ENCODE measurements around the gene STXBP6.
"Not testable (repeated sequence)": the region's sequence is repeated elsewhere in the genome, so short reads cannot be mapped to it uniquely, and the experiment has no call there.

Gene STXBP6

DNA sequence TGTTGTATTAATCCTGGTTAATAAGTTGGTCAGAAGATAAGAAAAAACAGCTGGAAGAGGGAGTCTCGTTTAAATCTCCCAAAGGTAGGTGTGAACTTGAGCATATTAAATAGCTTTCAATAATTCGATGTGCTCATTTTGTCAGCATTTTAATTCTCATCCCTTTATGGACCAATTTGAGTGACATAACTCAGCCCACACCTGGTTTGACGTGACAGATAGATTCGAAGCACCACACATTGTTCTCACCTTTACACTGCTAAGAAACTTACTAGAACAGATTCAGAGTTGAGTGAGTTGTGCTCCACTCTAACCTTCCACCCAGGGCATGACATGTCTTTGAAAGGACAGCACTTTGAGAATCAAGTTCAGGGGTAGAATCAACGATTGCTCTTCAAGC lies 254.5 kb downstream of the STXBP6 start:
- Histone ChIP-seq H3K27me3 (ENCODE audit: control insufficient read depth, insufficient read depth, low read length) (no peaks in the 10 kb centered on the region), H3K4me3 (ENCODE audit: low read length) (no peak overlapping the region), H3K27ac (ENCODE audit: low read length) (no peak overlapping the region), H3K4me1 (ENCODE audit: control insufficient read depth, low read depth, low read length) (peaks cover 5% of the 10 kb centered on the region), H3K9me3 (ENCODE audit: control insufficient read depth, low read depth, low read length) (no peaks in the 10 kb centered on the region), H3K36me3 (ENCODE audit: control insufficient read depth, low read depth, low read length) (no peaks in the 10 kb centered on the region), H3K9ac (ENCODE audit: low read length) (no peak overlapping the region)

- Histone ChIP-seq H3K36me3 (ENCODE audit: control insufficient read depth, low read depth, low read length) (no peaks in the 10 kb centered on the region), H3K4me1 (ENCODE audit: control insufficient read depth, low read depth, low read length) (peaks cover 5% of the 10 kb centered on the region), H3K9ac (ENCODE audit: low read length) (no peak overlapping the region), H3K27me3 (ENCODE audit: control insufficient read depth, insufficient read depth, low read length) (no peaks in the 10 kb centered on the region), H3K27ac (ENCODE audit: low read length) (no peak overlapping the region), H3K9me3 (ENCODE audit: control insufficient read depth, low read depth, low read length) (no peaks in the 10 kb centered on the region), H3K4me3 (ENCODE audit: low read length) (no peak overlapping the region)
Observed at GRCh38 chr14:24794644-24795305, 255.2 kb downstream of the STXBP6 start.

DNA sequence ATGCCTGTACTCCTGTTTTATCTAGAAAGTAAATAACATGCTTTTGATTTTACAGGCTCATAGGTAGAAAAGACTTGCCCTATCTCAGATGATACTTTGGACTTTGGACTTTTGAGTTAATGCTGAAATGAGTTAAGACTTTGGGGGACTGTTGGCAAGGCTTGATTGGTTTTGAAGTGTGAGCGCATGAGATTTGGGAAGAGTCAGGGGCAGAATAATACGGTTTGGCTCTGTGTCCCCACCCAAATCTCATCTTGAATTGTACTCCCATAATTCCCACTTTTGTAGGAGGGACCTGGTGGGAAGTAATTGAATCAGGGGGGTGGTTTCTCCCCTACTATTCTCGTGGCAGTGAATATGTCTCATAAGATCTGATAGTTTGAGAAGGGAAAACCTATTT lies 259.8 kb downstream of the STXBP6 start:
- Histone ChIP-seq H3K36me3 (ENCODE audit: control insufficient read depth, low read depth, low read length) (no peaks in the 10 kb centered on the region), H3K27me3 (ENCODE audit: control insufficient read depth, insufficient read depth, low read length) (no peaks in the 10 kb centered on the region), H3K4me1 (ENCODE audit: control insufficient read depth, low read depth, low read length) (no peaks in the 10 kb centered on the region), H3K9ac (ENCODE audit: low read length) (no peak overlapping the region), H3K4me3 (ENCODE audit: low read length) (no peak overlapping the region), H3K27ac (ENCODE audit: low read length) (no peak overlapping the region), H3K9me3 (ENCODE audit: control insufficient read depth, low read depth, low read length) (no peaks in the 10 kb centered on the region)

DNA sequence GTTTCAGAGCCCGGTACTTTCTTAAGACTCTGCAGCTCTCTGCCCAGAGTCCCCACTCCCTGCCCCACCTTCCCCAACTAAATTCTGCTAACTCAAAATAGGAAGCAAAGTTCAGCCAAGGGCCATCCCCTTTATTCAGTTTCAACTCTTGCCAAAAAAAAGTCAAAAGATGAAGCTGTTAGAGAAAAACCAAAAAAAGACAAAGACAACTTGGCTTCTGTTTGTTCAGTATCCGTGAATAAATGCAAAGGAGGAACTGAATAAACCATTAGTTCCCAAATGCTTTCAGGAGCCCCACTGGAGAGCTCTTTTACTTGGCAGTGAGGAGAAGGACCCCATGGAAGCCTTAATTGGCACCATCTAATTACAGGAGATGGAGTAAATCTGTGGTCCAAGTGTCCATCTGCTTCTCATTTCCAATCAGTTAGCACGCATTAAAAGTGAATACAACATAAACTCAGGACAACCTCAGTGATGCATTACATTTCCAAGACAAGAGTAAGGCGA lies 260.5 kb downstream of the STXBP6 start:
- Histone ChIP-seq H3K27ac (ENCODE audit: low read length) (no peak overlapping the region), H3K27me3 (ENCODE audit: control insufficient read depth, insufficient read depth, low read length) (no peaks in the 10 kb centered on the region), H3K4me1 (ENCODE audit: control insufficient read depth, low read depth, low read length) (no peaks in the 10 kb centered on the region), H3K4me3 (ENCODE audit: low read length) (no peak overlapping the region), H3K9ac (ENCODE audit: low read length) (no peak overlapping the region), H3K36me3 (ENCODE audit: control insufficient read depth, low read depth, low read length) (no peaks in the 10 kb centered on the region), H3K9me3 (ENCODE audit: control insufficient read depth, low read depth, low read length) (no peaks in the 10 kb centered on the region)

- Histone ChIP-seq H3K9ac (ENCODE audit: low read length) (no peak overlapping the region), H3K9me3 (ENCODE audit: control insufficient read depth, low read depth, low read length) (no peaks in the 10 kb centered on the region), H3K36me3 (ENCODE audit: control insufficient read depth, low read depth, low read length) (no peaks in the 10 kb centered on the region), H3K27ac (ENCODE audit: low read length) (no peak overlapping the region), H3K4me3 (ENCODE audit: low read length) (no peak overlapping the region), H3K4me1 (ENCODE audit: control insufficient read depth, low read depth, low read length) (no peaks in the 10 kb centered on the region), H3K27me3 (ENCODE audit: control insufficient read depth, insufficient read depth, low read length) (no peaks in the 10 kb centered on the region)
Observed at GRCh38 chr14:24785698-24786097, 264.2 kb downstream of the STXBP6 start.

DNA sequence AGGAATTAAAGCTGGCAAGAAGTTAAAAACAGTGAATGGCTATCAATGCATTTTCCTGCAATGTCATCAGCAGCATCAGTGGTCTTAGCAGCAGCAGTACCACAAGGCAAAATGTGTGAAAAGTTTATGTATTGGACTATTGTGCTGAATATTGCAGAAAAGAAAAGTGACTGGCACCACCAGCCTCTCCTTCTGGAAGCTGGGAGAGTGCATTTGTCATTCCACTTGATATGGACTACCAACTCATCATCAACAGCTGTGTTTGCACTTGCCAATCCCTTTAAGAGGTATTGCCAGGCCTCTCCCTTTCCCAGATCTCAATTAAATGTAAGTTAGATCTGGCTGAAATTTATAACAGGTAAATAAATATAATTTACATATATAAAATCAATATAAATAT lies 265.0 kb downstream of the STXBP6 start:
- H3K36me3 ChIP-seq (ENCODE audit: control insufficient read depth, low read depth, low read length): no peaks in the 10 kb centered on the region
- no peak overlapping the region for H3K4me3 ChIP-seq (ENCODE audit: low read length)
- no peaks in the 10 kb centered on the region for H3K27me3 ChIP-seq (ENCODE audit: control insufficient read depth, insufficient read depth, low read length)
- H3K27ac ChIP-seq (ENCODE audit: low read length): no peak overlapping the region
- H3K9ac ChIP-seq (ENCODE audit: low read length): no peak overlapping the region
- H3K9me3 ChIP-seq (ENCODE audit: control insufficient read depth, low read depth, low read length): no peaks in the 10 kb centered on the region
- H3K4me1 ChIP-seq (ENCODE audit: control insufficient read depth, low read depth, low read length): no peaks in the 10 kb centered on the region

DNA sequence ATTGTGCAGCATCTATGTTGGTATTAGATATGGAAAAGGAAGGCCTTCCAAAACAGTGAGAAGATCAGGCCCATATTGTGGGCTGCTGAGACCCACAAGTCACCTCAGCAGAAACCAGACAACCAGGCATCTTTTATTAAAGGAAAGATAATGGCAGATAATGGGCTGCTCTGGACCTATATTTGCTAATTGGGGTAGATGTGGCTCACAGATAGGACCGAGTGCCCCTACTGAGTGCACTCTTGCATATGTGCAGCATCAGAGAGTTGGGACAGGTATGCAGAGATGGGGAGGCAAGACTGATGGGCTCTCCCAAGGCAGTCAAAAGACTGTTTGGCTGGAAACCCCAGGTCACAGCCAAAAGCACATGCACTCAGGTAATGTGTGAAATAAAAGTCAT lies 266.2 kb downstream of the STXBP6 start:
- H3K4me3 ChIP-seq (ENCODE audit: low read length): no peak overlapping the region
- H3K27me3 ChIP-seq (ENCODE audit: control insufficient read depth, insufficient read depth, low read length): no peaks in the 10 kb centered on the region
- no peak overlapping the region for H3K27ac ChIP-seq (ENCODE audit: low read length)
- H3K36me3 ChIP-seq (ENCODE audit: control insufficient read depth, low read depth, low read length): no peaks in the 10 kb centered on the region
- no peaks in the 10 kb centered on the region for H3K4me1 ChIP-seq (ENCODE audit: control insufficient read depth, low read depth, low read length)
- no peaks in the 10 kb centered on the region for H3K9me3 ChIP-seq (ENCODE audit: control insufficient read depth, low read depth, low read length)
- no peak overlapping the region for H3K9ac ChIP-seq (ENCODE audit: low read length)

GRCh38 chr14:24780281-24780680 lies 269.7 kb downstream of the STXBP6 start:
- no peaks in the 10 kb centered on the region for H3K4me1 ChIP-seq (ENCODE audit: control insufficient read depth, low read depth, low read length)
- no peaks in the 10 kb centered on the region for H3K27me3 ChIP-seq (ENCODE audit: control insufficient read depth, insufficient read depth, low read length)
- no peaks in the 10 kb centered on the region for H3K9me3 ChIP-seq (ENCODE audit: control insufficient read depth, low read depth, low read length)
- H3K36me3 ChIP-seq (ENCODE audit: control insufficient read depth, low read depth, low read length): no peaks in the 10 kb centered on the region
- no peak overlapping the region for H3K9ac ChIP-seq (ENCODE audit: low read length)
- H3K27ac ChIP-seq (ENCODE audit: low read length): no peak overlapping the region
- no peak overlapping the region for H3K4me3 ChIP-seq (ENCODE audit: low read length)

GRCh38 chr14:24777678-24778077 lies 272.3 kb downstream of the STXBP6 start:
- Histone ChIP-seq H3K4me3 (ENCODE audit: low read length) (no peak overlapping the region), H3K9ac (ENCODE audit: low read length) (no peak overlapping the region), H3K4me1 (ENCODE audit: control insufficient read depth, low read depth, low read length) (no peaks in the 10 kb centered on the region), H3K9me3 (ENCODE audit: control insufficient read depth, low read depth, low read length) (no peaks in the 10 kb centered on the region), H3K27me3 (ENCODE audit: control insufficient read depth, insufficient read depth, low read length) (no peaks in the 10 kb centered on the region), H3K36me3 (ENCODE audit: control insufficient read depth, low read depth, low read length) (no peaks in the 10 kb centered on the region), H3K27ac (ENCODE audit: low read length) (no peak overlapping the region)

- no peaks in the 10 kb centered on the region for H3K9me3 ChIP-seq (ENCODE audit: control insufficient read depth, low read depth, low read length)
- no peaks in the 10 kb centered on the region for H3K4me1 ChIP-seq (ENCODE audit: control insufficient read depth, low read depth, low read length)
- H3K27ac ChIP-seq (ENCODE audit: low read length): no peak overlapping the region
- H3K27me3 ChIP-seq (ENCODE audit: control insufficient read depth, insufficient read depth, low read length): no peaks in the 10 kb centered on the region
- no peak overlapping the region for H3K9ac ChIP-seq (ENCODE audit: low read length)
- no peaks in the 10 kb centered on the region for H3K36me3 ChIP-seq (ENCODE audit: control insufficient read depth, low read depth, low read length)
- H3K4me3 ChIP-seq (ENCODE audit: low read length): no peak overlapping the region
Observed at GRCh38 chr14:24775950-24776349, 274.0 kb downstream of the STXBP6 start.

- Histone ChIP-seq H3K27ac (ENCODE audit: low read length) (no peak overlapping the region), H3K4me3 (ENCODE audit: low read length) (no peak overlapping the region), H3K4me1 (ENCODE audit: control insufficient read depth, low read depth, low read length) (no peaks in the 10 kb centered on the region), H3K27me3 (ENCODE audit: control insufficient read depth, insufficient read depth, low read length) (no peaks in the 10 kb centered on the region), H3K9ac (ENCODE audit: low read length) (no peak overlapping the region), H3K36me3 (ENCODE audit: control insufficient read depth, low read depth, low read length) (no peaks in the 10 kb centered on the region), H3K9me3 (ENCODE audit: control insufficient read depth, low read depth, low read length) (no peaks in the 10 kb centered on the region)
Observed at GRCh38 chr14:24774187-24774915, 275.6 kb downstream of the STXBP6 start.

DNA sequence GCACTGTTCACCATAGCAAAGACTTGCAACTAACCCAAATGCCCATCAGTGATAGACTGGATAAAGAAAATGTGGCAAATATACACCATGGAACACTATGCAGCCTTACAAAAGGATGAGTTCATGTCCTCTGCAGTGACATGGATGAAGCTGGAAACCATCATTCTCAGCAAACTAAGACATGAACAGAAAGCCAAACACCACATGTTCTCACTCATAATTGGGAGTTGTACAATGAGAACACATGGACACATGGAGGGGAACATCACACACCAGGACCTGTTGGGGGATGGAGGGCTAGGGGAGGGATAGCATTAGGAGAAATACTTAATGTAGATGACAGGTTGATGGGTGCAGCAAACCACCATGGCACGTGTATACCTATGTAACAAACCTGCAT lies 276.4 kb downstream of the STXBP6 start:
- not testable (repeated sequence) for H3K9me3 ChIP-seq (ENCODE audit: control insufficient read depth, low read depth, low read length)

More for the DNA sequence above, 276.4 kb downstream of the STXBP6 start:
- H3K27me3 ChIP-seq (ENCODE audit: control insufficient read depth, insufficient read depth, low read length); H3K4me3 ChIP-seq (ENCODE audit: low read length); H3K27ac ChIP-seq (ENCODE audit: low read length); H3K36me3 ChIP-seq (ENCODE audit: control insufficient read depth, low read depth, low read length); H3K4me1 ChIP-seq (ENCODE audit: control insufficient read depth, low read depth, low read length); H3K9ac ChIP-seq (ENCODE audit: low read length): not testable (repeated sequence)
